Kidney epithelial cell (primary cell): Measurements from ENCODE around the gene ADAMTS2. TPM values are rescaled to one million over a fixed set of nuclear protein-coding genes. Genes with fewer than 3 reads are reported as not detected.

Experiments
- DNase-seq: peaks from one replicate; pipeline ENCODE4 v3.0.0-alpha.2; 2010; ENCODE audit warnings: low read depth
- H3K27me3 ChIP-seq: 2 replicates; pipeline ENCODE4 v1.6.0; 2011; ENCODE audit warnings: low read length; ENCODE audit not compliant: control insufficient read depth, insufficient read depth
- H3K36me3 ChIP-seq: 2 replicates; pipeline ENCODE4 v1.5.1; 2011; ENCODE audit warnings: low read length; ENCODE audit not compliant: control insufficient read depth, insufficient read depth
- H3K4me3 ChIP-seq: 2 replicates; pipeline ENCODE4 v1.5.1; 2011; ENCODE audit warnings: low read depth, mild to moderate bottlenecking, control low read depth, low read length
- total RNA-seq: library from RNA; depleted of rRNA; stranded (reverse); fragments of >200 nt; gene quantifications from 2 replicates; pipeline ENCODE4 v1.2.3, GENCODE V29; 2015
- TF ChIP-seq, protein P1 (sequence below): IDR thresholded peaks from 2 replicates; pipeline ENCODE4 v1.5.1; 2011; ENCODE audit warnings: mild to moderate bottlenecking, moderate library complexity, low read length, control low read depth, inconsistent platforms; ENCODE audit not compliant: insufficient read depth, poor library complexity, severe bottlenecking

The ADAMTS2 gene
- total RNA-seq, 1 donor from 2014 or later = 1.8 TPM

DNA sequence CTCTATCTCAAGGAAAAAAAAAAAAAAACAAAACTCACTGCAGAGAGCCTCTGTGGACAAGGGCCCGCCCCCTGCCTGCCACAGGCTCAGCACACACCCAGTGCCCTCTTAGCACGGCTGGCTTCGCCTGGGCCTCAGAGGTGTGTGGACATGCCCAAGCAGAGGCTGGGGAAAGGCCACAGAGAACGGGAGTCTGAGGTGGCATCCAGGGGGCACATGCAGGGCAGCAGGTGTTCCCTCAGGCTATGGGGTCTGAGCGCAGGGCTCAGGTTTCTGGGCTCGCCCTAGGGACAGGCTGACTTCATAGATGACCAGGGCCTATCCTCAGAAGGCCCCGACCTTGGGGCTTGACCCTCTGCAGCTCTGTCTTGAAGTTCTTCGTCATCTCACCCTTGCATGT is 146.4 kb downstream of the ADAMTS2 start:
- Histone ChIP-seq H3K36me3 (no peaks in the 10 kb centered on the region), H3K4me3 (no peak overlapping the region), H3K27me3 (no peaks in the 10 kb centered on the region)
- TF ChIP-seq, protein P1, sequence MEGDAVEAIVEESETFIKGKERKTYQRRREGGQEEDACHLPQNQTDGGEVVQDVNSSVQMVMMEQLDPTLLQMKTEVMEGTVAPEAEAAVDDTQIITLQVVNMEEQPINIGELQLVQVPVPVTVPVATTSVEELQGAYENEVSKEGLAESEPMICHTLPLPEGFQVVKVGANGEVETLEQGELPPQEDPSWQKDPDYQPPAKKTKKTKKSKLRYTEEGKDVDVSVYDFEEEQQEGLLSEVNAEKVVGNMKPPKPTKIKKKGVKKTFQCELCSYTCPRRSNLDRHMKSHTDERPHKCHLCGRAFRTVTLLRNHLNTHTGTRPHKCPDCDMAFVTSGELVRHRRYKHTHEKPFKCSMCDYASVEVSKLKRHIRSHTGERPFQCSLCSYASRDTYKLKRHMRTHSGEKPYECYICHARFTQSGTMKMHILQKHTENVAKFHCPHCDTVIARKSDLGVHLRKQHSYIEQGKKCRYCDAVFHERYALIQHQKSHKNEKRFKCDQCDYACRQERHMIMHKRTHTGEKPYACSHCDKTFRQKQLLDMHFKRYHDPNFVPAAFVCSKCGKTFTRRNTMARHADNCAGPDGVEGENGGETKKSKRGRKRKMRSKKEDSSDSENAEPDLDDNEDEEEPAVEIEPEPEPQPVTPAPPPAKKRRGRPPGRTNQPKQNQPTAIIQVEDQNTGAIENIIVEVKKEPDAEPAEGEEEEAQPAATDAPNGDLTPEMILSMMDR = no peak
- no peak for DNase-seq

DNA sequence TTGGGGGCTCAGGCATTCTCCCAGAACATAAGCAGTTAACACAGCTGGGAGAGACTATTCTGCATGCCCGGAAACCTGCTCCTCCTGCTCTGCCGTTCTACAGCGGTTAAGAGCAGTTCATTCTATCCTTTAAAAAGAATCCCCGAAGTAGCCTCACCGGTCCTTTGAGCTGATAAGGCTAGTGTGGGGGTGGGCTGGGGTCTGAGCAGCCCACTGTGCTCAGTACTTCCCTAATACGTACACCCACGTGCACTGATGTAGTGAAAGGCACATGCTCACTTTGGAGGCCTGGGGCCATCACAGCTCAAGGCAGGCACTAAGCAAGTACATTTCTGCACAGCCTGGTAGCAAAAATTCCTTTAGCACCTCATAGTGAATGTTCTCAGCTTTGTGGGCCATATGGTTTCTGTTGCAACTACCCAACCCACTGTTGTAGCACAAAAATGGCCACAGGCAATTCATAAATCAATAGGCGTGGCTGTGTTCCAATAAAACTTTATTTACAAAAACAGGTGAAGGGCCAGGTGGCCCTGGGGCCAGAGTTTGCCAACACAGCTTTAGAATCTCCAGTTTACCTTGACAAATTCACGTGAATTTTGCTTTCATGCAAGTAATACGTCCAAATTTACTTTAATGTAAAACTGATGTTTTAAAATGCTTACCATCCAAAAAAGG is 148.7 kb downstream of the ADAMTS2 start:
- no peak for DNase-seq
- Histone ChIP-seq H3K27me3 (peaks cover 1% of the 10 kb centered on the region), H3K4me3 (no peak overlapping the region), H3K36me3 (no peaks in the 10 kb centered on the region)
- TF ChIP-seq, protein P1 = no peak

DNA sequence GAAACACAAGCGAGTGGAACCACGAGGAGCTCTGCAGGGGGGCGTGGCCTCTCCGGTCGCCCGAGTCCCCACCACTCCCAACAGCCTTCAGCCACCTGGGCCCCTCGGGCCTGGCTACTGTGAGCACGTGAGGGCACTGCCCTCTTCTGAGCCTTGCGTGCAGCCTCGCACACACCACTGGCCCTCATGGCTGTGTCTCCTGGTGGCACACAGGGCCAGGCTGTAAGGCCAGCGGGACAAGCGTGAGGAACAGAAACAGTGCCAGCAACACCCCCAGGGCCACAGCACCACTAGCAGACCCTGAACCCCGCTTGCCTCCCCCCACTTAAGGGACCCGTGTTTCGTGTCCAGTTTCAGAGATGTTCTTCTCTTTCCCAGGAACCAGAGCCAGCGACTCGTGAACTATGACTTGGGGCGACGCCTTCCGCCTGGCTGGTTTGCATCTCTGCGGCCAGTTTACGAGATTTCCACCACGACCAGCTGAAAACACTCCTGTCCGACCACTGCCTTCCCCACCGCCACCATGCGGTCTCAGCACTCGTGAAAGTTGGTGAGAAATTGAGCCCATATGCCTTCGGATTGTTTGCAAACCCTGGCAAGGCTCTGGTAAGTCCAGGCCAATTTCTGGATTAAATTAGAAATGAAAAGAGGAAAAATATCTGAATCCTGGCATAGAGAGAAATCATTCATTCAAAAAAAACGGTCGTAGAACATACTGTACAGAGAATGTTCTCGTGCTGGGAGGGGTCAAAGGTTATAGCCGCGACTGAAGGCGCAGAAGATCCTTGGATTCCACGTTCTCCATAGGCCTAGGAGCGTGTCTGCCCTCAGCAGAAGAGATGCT is 149.5 kb downstream of the ADAMTS2 start:
- Histone ChIP-seq H3K36me3 (no peaks in the 10 kb centered on the region), H3K4me3 (no peak overlapping the region), H3K27me3 (peaks cover 2% of the 10 kb centered on the region)
- DNase-seq = no peak
- TF ChIP-seq, protein P1 = no peak

DNA sequence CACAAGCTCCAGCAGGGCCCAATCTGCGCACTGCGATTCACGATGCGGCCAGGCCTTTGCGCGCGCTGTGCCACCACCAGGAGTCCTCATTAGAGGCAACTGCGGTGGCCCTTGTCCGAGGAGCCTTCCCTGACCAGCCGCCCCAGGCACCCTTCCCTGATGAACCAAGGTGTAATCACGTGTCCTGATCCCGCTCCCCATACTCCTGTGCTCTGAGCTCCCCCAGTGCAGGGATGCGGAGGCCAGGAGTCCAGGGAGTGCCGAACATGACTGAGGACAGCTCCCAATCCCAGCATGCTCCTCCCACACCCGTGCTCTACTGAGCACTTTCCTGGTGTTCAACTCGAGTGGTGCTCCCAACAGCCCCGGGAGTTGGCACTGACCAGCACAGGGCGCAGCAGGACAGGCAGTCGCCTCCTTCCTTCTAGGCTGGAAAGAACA is 150.3 kb downstream of the ADAMTS2 start:
- TF ChIP-seq, protein P1 = no peak
- DNase-seq = no peak
- H3K27me3 ChIP-seq = peaks cover 2% of the 10 kb centered on the region

DNA sequence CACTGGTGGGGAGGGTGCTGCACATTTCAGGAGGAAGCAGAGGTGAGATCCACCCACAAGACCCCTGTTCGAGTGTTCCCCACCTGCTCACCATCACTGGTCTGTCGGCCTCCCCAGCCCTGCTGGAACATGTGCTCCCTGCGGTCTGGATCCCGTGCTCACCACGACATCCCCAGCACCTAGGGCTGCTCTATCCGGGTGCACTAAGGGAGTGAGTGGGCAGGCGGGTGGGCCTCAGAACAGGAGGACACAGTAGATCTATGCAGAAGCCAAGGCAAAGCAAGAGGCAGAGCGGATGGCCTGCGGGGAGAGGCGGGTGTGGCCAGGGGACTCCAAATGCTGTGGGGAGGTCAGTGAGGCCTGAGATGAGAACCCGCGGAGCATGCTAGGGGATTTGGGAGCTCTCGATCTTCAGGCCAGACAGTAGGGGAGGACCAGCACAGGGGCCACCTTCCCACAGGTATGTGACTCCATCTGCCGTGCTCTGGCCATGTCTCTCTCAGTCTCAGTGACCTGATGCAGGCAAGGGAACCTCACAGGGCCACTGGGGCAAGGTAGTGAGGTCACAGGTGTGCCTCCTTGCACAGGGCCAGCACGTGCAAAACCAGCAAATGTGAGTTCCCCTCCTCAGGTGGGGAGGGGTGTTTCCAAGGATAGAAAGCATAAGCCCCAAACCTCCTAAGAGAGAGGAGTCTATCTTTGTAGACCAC is 150.9 kb downstream of the ADAMTS2 start:
- DNase-seq = no peak
- TF ChIP-seq, protein P1 = no peak
- H3K27me3 ChIP-seq = peaks cover 2% of the 10 kb centered on the region
- H3K36me3 ChIP-seq = no peaks in the 10 kb centered on the region
- H3K4me3 ChIP-seq = no peak overlapping the region

More for the DNA sequence above, 150.3 kb downstream of the ADAMTS2 start:
- Histone ChIP-seq H3K36me3 (no peaks in the 10 kb centered on the region), H3K4me3 (no peak overlapping the region)
